ENCODE measurements around the gene ACMSD. TPM values are rescaled to one million over a fixed set of nuclear protein-coding genes. Genes with fewer than 3 reads are reported as not detected.
"Not testable (repeated sequence)": the region's sequence is repeated elsewhere in the genome, so short reads cannot be mapped to it uniquely, and the experiment has no call there.

The ACMSD gene
- polyA plus RNA-seq, 1 donor from 2014 or later, result not detected

DNA sequence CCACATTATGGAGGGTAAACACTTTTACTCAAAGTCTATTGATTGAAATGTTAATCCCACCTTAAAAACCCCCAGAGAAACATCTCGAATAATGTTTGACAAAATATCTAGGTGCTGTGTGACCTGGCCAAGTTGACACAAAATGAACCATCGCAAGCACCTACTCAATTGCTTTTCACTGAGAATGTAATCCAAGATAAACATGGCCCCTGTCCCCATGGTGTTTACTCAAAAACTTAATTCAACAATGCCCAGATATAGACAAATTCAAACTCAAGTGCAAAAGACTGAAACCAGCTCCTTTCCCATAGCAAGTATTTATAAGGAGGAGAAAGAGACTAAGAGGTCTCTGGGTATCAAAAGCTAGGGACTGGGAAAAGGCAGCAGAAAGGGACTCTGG, 15.0 kb upstream of the ACMSD start:
- H3K4me2 ChIP-seq (ENCODE audit: low read length), result no peak overlapping the region
- no peak overlapping the region for H2AFZ ChIP-seq (ENCODE audit: low read depth, low read length)
- H3K79me2 ChIP-seq (replicated peaks; ENCODE audit: insufficient read depth, low read length), result no peaks in the 10 kb centered on the region
- no peak overlapping the region for H3K9ac ChIP-seq (ENCODE audit: low read length)
- H3K9me3 ChIP-seq (ENCODE audit: low read length), result no peaks in the 10 kb centered on the region
- no peaks in the 10 kb centered on the region for H3K36me3 ChIP-seq (ENCODE audit: insufficient read depth, low read length)
- TF ChIP-seq, protein P1, sequence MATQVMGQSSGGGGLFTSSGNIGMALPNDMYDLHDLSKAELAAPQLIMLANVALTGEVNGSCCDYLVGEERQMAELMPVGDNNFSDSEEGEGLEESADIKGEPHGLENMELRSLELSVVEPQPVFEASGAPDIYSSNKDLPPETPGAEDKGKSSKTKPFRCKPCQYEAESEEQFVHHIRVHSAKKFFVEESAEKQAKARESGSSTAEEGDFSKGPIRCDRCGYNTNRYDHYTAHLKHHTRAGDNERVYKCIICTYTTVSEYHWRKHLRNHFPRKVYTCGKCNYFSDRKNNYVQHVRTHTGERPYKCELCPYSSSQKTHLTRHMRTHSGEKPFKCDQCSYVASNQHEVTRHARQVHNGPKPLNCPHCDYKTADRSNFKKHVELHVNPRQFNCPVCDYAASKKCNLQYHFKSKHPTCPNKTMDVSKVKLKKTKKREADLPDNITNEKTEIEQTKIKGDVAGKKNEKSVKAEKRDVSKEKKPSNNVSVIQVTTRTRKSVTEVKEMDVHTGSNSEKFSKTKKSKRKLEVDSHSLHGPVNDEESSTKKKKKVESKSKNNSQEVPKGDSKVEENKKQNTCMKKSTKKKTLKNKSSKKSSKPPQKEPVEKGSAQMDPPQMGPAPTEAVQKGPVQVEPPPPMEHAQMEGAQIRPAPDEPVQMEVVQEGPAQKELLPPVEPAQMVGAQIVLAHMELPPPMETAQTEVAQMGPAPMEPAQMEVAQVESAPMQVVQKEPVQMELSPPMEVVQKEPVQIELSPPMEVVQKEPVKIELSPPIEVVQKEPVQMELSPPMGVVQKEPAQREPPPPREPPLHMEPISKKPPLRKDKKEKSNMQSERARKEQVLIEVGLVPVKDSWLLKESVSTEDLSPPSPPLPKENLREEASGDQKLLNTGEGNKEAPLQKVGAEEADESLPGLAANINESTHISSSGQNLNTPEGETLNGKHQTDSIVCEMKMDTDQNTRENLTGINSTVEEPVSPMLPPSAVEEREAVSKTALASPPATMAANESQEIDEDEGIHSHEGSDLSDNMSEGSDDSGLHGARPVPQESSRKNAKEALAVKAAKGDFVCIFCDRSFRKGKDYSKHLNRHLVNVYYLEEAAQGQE (IDR thresholded peaks at IDR 0.05; ENCODE audit: borderline replicate concordance), result no peak
- no peak for TF ChIP-seq MXI1 (conservative IDR thresholded peaks at IDR 0.05; ENCODE audit: poor library complexity, severe bottlenecking)
- H3K27me3 ChIP-seq (ENCODE audit: insufficient read depth, low read depth, low read length), result no peaks in the 10 kb centered on the region
- H4K20me1 ChIP-seq (ENCODE audit: insufficient read depth), result no peaks in the 10 kb centered on the region
- no peaks in the 10 kb centered on the region for H3F3A ChIP-seq (ENCODE audit: insufficient read depth, low read length, poor library complexity, severe bottlenecking)
- no peaks in the 10 kb centered on the region for H3K9me2 ChIP-seq (ENCODE audit: insufficient read depth, low read length)
- H3K4me3 ChIP-seq (ENCODE audit: low read length), result no peak overlapping the region
- no peak overlapping the region for H3K27ac ChIP-seq (ENCODE audit: low read length)

DNA sequence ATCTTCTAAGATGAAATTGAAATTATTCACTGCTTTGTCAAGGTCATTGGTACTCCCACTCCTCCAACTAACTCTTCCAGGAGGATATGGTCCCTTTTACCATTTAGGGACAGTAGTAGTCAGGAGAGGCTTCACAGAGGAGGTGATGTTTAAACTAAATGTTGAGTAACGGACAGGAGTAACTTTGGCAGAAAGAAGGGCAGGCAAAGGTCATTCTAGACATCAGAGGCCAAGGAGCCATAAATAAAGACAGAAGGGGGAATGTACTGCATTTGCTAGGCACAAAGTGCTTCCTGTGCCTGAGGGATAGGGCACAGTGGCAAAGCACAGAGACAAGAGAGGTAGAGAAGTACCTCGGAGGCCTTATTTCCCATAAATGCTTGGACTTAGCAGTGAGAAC, 14.6 kb upstream of the ACMSD start:
- Histone ChIP-seq H3K9ac (ENCODE audit: low read length) (no peak overlapping the region), H3K9me2 (ENCODE audit: insufficient read depth, low read length) (no peaks in the 10 kb centered on the region), H3K4me3 (ENCODE audit: low read length) (no peak overlapping the region), H3K27ac (ENCODE audit: low read length) (no peak overlapping the region), H3K27me3 (ENCODE audit: insufficient read depth, low read depth, low read length) (no peaks in the 10 kb centered on the region), H3K9me3 (ENCODE audit: low read length) (no peaks in the 10 kb centered on the region), H3F3A (ENCODE audit: insufficient read depth, low read length, poor library complexity, severe bottlenecking) (no peaks in the 10 kb centered on the region), H3K36me3 (ENCODE audit: insufficient read depth, low read length) (no peaks in the 10 kb centered on the region), H3K79me2 (replicated peaks; ENCODE audit: insufficient read depth, low read length) (no peaks in the 10 kb centered on the region), H2AFZ (ENCODE audit: low read depth, low read length) (no peak overlapping the region), H3K4me2 (ENCODE audit: low read length) (no peak overlapping the region), H4K20me1 (ENCODE audit: insufficient read depth) (no peaks in the 10 kb centered on the region)
- TF ChIP-seq SMC3 (conservative IDR thresholded peaks at IDR 0.05; ENCODE audit: poor library complexity) (no peak), MXI1 (conservative IDR thresholded peaks at IDR 0.05; ENCODE audit: poor library complexity, severe bottlenecking) (no peak), TAF1 (IDR thresholded peaks at IDR 0.05; ENCODE audit: low read depth) (no peak), EZH2 (IDR thresholded peaks at IDR 0.05; ENCODE audit: borderline replicate concordance, insufficient read depth, low read length, poor library complexity, severe bottlenecking) (no peak), RAD21 (conservative IDR thresholded peaks at IDR 0.05) (no peak), POLR2AphosphoS5 (IDR thresholded peaks at IDR 0.05) (no peak), EP300 (conservative IDR thresholded peaks at IDR 0.05; ENCODE audit: poor library complexity, severe bottlenecking) (no peak)
- TF ChIP-seq, protein P2, sequence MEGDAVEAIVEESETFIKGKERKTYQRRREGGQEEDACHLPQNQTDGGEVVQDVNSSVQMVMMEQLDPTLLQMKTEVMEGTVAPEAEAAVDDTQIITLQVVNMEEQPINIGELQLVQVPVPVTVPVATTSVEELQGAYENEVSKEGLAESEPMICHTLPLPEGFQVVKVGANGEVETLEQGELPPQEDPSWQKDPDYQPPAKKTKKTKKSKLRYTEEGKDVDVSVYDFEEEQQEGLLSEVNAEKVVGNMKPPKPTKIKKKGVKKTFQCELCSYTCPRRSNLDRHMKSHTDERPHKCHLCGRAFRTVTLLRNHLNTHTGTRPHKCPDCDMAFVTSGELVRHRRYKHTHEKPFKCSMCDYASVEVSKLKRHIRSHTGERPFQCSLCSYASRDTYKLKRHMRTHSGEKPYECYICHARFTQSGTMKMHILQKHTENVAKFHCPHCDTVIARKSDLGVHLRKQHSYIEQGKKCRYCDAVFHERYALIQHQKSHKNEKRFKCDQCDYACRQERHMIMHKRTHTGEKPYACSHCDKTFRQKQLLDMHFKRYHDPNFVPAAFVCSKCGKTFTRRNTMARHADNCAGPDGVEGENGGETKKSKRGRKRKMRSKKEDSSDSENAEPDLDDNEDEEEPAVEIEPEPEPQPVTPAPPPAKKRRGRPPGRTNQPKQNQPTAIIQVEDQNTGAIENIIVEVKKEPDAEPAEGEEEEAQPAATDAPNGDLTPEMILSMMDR (IDR thresholded peaks at IDR 0.05; ENCODE audit: poor library complexity, severe bottlenecking), result no peak
- TF ChIP-seq, protein P1 (IDR thresholded peaks at IDR 0.05; ENCODE audit: borderline replicate concordance), result no peak

DNA sequence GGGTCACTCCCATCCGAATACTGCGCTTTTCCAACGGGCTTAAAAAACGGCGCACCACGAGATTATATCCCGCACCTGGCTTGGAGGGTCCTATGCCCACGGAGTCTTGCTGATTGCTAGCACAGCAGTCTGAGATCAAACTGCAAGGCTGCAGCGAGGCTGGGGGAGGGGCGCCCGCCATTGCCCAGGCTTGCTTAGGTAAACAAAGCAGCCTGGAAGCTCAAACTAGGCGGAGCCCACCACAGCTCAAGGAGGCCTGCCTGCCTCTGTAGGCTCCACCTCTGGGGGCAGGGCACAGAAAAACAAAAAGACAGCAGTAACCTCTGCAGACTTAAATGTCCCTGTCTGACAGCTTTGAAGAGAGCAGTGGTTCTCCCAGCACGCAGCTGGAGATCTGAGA, 12.7 kb upstream of the ACMSD start:
- not testable (repeated sequence) for H3K79me2 ChIP-seq (replicated peaks; ENCODE audit: insufficient read depth, low read length); H3K27ac ChIP-seq (ENCODE audit: low read length); H3K4me2 ChIP-seq (ENCODE audit: low read length); H3K9me2 ChIP-seq (ENCODE audit: insufficient read depth, low read length); H3F3A ChIP-seq (ENCODE audit: insufficient read depth, low read length, poor library complexity, severe bottlenecking); H3K36me3 ChIP-seq (ENCODE audit: insufficient read depth, low read length); H3K4me3 ChIP-seq (ENCODE audit: low read length); H2AFZ ChIP-seq (ENCODE audit: low read depth, low read length); H3K9ac ChIP-seq (ENCODE audit: low read length); H4K20me1 ChIP-seq (ENCODE audit: insufficient read depth); H3K9me3 ChIP-seq (ENCODE audit: low read length); H3K27me3 ChIP-seq (ENCODE audit: insufficient read depth, low read depth, low read length)

Data from neural cell (in vitro differentiated cells).